ENCODE results near the gene TOR4A. TPM values are rescaled to one million over a fixed set of nuclear protein-coding genes. Genes with fewer than 3 reads are reported as not detected.

The TOR4A gene
- total RNA-seq, 1 donor from 2014 or later: 3.5 TPM

- no peaks in the 10 kb centered on the region for H3K36me3 Mint-ChIP-seq (ENCODE audit: low read depth)
- H3K4me1 Mint-ChIP-seq (ENCODE audit: low read depth): peaks cover 7% of the 10 kb centered on the region
- no peak for TF ChIP-seq CTCF (IDR thresholded peaks at IDR 0.05)
- DNase-seq (ENCODE audit: low spot score): no peak
- H3K9me3 Mint-ChIP-seq (ENCODE audit: low read depth): no peaks in the 10 kb centered on the region
- no peaks in the 10 kb centered on the region for H3K27me3 Mint-ChIP-seq (ENCODE audit: low read depth)
- H3K4me3 Mint-ChIP-seq (ENCODE audit: unreplicated experiment): no peak overlapping the region
- H3K27ac Mint-ChIP-seq (ENCODE audit: unreplicated experiment): peak overlapping the region; percentile 27
Observed at GRCh38 chr9:137316012-137316981, 38.8 kb downstream of the TOR4A start.

GRCh38 chr9:137317021-137317717 lies 39.6 kb downstream of the TOR4A start:
- Mint-ChIP-seq H3K4me3 (ENCODE audit: unreplicated experiment) (no peak overlapping the region), H3K4me1 (ENCODE audit: low read depth) (peaks cover 7% of the 10 kb centered on the region), H3K27me3 (ENCODE audit: low read depth) (no peaks in the 10 kb centered on the region), H3K27ac (ENCODE audit: unreplicated experiment) (peak overlapping the region; percentile 27), H3K36me3 (ENCODE audit: low read depth) (no peaks in the 10 kb centered on the region), H3K9me3 (ENCODE audit: low read depth) (no peaks in the 10 kb centered on the region)
- TF ChIP-seq CTCF (IDR thresholded peaks at IDR 0.05): no peak
- no peak for DNase-seq (ENCODE audit: low spot score)

- TF ChIP-seq CTCF (IDR thresholded peaks at IDR 0.05): no peak
- H3K27ac Mint-ChIP-seq (ENCODE audit: unreplicated experiment): peak overlapping the region; percentile 41
- no peaks in the 10 kb centered on the region for H3K36me3 Mint-ChIP-seq (ENCODE audit: low read depth)
- no peaks in the 10 kb centered on the region for H3K9me3 Mint-ChIP-seq (ENCODE audit: low read depth)
- H3K4me3 Mint-ChIP-seq (ENCODE audit: unreplicated experiment): no peak overlapping the region
- H3K27me3 Mint-ChIP-seq (ENCODE audit: low read depth): no peaks in the 10 kb centered on the region
- H3K4me1 Mint-ChIP-seq (ENCODE audit: low read depth): peaks cover 7% of the 10 kb centered on the region
- DNase-seq (ENCODE audit: low spot score): no peak
Observed at GRCh38 chr9:137317718-137318511, 40.4 kb downstream of the TOR4A start.

- no peak for DNase-seq (ENCODE audit: low spot score)
- Mint-ChIP-seq H3K9me3 (ENCODE audit: low read depth) (no peaks in the 10 kb centered on the region), H3K27ac (ENCODE audit: unreplicated experiment) (peak overlapping the region; percentile 79), H3K36me3 (ENCODE audit: low read depth) (no peaks in the 10 kb centered on the region), H3K4me3 (ENCODE audit: unreplicated experiment) (no peak overlapping the region), H3K4me1 (ENCODE audit: low read depth) (peaks cover 7% of the 10 kb centered on the region), H3K27me3 (ENCODE audit: low read depth) (no peaks in the 10 kb centered on the region)
- no peak for TF ChIP-seq CTCF (IDR thresholded peaks at IDR 0.05)
Observed at GRCh38 chr9:137318602-137319001, 41.1 kb downstream of the TOR4A start.
